H1 (cell line): ENCODE data around the gene TRIM62. TPM values are rescaled to one million over a fixed set of nuclear protein-coding genes. Genes with fewer than 3 reads are reported as not detected.

Experiments used
- CTCF ChIA-PET: fragments of 300-600 bp; sonication (Branson Sonifier 250); formaldehyde crosslinking; loops from one replicate; lab custom pipeline; 2021; ENCODE audit not compliant: partially characterized antibody; lab: Charles Lee
- POLR2A ChIA-PET: fragments of 300-600 bp; sonication (Branson Sonifier 250); formaldehyde crosslinking; loops from one replicate; lab custom pipeline; 2021; ENCODE audit warnings: inconsistent platforms; ENCODE audit not compliant: partially characterized antibody; lab: Charles Lee
- DNase-seq, 2 experiments: peaks; one replicate each; pipeline versions ENCODE4 v3.0.0 to v3.0.0-alpha.2; 2010 to 2022; ENCODE audit warnings: low spot score in 2 of 2, low read depth in 1 of 2, mixed read lengths in 1 of 2
- FAIRE-seq: peaks from 2 replicates; lab custom pipeline; 2011; peaks lifted over from hg19 to GRCh38; lab: Jason Lieb, UNC
- H2AFZ ChIP-seq: 2 replicates; pipeline ENCODE4 v1.8.1; 2012; ENCODE audit warnings: low read length, inconsistent platforms
- H2AK5ac ChIP-seq: 2 replicates; pipeline ENCODE4 v1.6.1; 2013; ENCODE audit warnings: low read depth, low read length
- H2BK120ac ChIP-seq: replicated peaks from 2 replicates; pipeline ENCODE3; 2013; ENCODE audit warnings: low read depth, low read length, inconsistent platforms
- H2BK12ac ChIP-seq: 2 replicates; pipeline ENCODE4 v1.6.1; 2013; ENCODE audit warnings: low read depth, low read length
- H2BK15ac ChIP-seq: 2 replicates; pipeline ENCODE4 v1.6.1; 2013; ENCODE audit warnings: low read length
- H2BK20ac ChIP-seq: 2 replicates; pipeline ENCODE4 v1.6.1; 2013; ENCODE audit warnings: low read length
- H2BK5ac ChIP-seq: 2 replicates; pipeline ENCODE4 v1.6.1; 2013; ENCODE audit warnings: low read depth, low read length
- H3K14ac ChIP-seq: 2 replicates; pipeline ENCODE4 v1.6.1; 2013; ENCODE audit warnings: inconsistent platforms; ENCODE audit not compliant: insufficient read length
- H3K18ac ChIP-seq: 2 replicates; pipeline ENCODE4 v1.6.1; 2013; ENCODE audit warnings: low read length; ENCODE audit errors: extremely low read depth
- H3K23ac ChIP-seq: 2 replicates; pipeline ENCODE4 v1.6.1; 2013; ENCODE audit warnings: inconsistent platforms; ENCODE audit not compliant: insufficient read length
- H3K23me2 ChIP-seq: 2 replicates; pipeline ENCODE4 v1.6.1; 2013; ENCODE audit warnings: low read depth, low read length
- H3K27ac ChIP-seq: 2 replicates; pipeline ENCODE4 v1.6.1; 2011; ENCODE audit warnings: low read depth, low read length, inconsistent platforms
- H3K27me3 ChIP-seq, 4 experiments: replicated peaks in 1 of 4; 1 replicate in 1 of 4; 2 replicates in 3 of 4; pipeline versions ENCODE4 v1.6.1 to v1.8.1; 2011 to 2013; ENCODE audit warnings: low read length in 3 of 4, mild to moderate bottlenecking in 3 of 4, inconsistent platforms in 2 of 4, mixed read lengths in 2 of 4, moderate library complexity in 1 of 4; ENCODE audit not compliant: control insufficient read depth in 3 of 4, insufficient read depth in 3 of 4; ENCODE audit errors: extremely low read depth in 1 of 4
- H3K36me3 ChIP-seq, 4 experiments: 2 replicates each; pipeline versions ENCODE4 v1.6.1 to v1.8.1; 2011 to 2013; ENCODE audit warnings: mild to moderate bottlenecking in 4 of 4, low read length in 3 of 4, moderate library complexity in 2 of 4, control low read depth in 1 of 4, inconsistent platforms in 1 of 4; ENCODE audit not compliant: insufficient read depth in 4 of 4, control insufficient read depth in 2 of 4
- H3K4ac ChIP-seq: replicated peaks from 2 replicates; pipeline ENCODE3; 2013; ENCODE audit warnings: low read length, low read depth, mixed read lengths, inconsistent platforms; ENCODE audit not compliant: insufficient read length
- H3K4me1 ChIP-seq, 4 experiments: replicated peaks in 1 of 4; 1 replicate in 1 of 4; 2 replicates in 3 of 4; pipeline versions ENCODE4 v1.6.1 to v1.8.1; 2011 to 2013; ENCODE audit warnings: low read length in 3 of 4, inconsistent platforms in 2 of 4, mixed read lengths in 1 of 4; ENCODE audit not compliant: insufficient read depth in 4 of 4, control insufficient read depth in 3 of 4
- H3K4me2 ChIP-seq, 2 experiments: 2 replicates each; pipeline versions ENCODE4 v1.6.1 to v1.8.1; 2011 to 2013; ENCODE audit warnings: low read depth in 2 of 2, low read length in 2 of 2, control low read depth in 1 of 2, inconsistent platforms in 1 of 2, mild to moderate bottlenecking in 1 of 2; ENCODE audit not compliant: insufficient read depth in 1 of 2
- H3K4me3 ChIP-seq, 4 experiments: fragments of 200-600, 300-600 bp in 1 of 4; sonication (generic), shearing (Covaris generic), sonication (Bioruptor Twin) in 1 of 4; 2 replicates each; pipeline versions ENCODE4 v1.5.1 to v1.8.1; 2011 to 2016; ENCODE audit warnings: low read length in 4 of 4, low read depth in 3 of 4, control low read depth in 2 of 4, inconsistent platforms in 2 of 4, mild to moderate bottlenecking in 2 of 4, mixed read lengths in 1 of 4, moderate library complexity in 1 of 4; ENCODE audit not compliant: insufficient read depth in 2 of 4; ENCODE audit errors: extremely low read depth in 1 of 4
- H3K56ac ChIP-seq: replicated peaks from 2 replicates; pipeline ENCODE3; 2013; ENCODE audit warnings: low read depth, mild to moderate bottlenecking, mixed read lengths, low read length, inconsistent platforms; ENCODE audit not compliant: insufficient read length
- H3K79me1 ChIP-seq: 2 replicates; pipeline ENCODE4 v1.6.1; 2013; ENCODE audit warnings: low read depth, low read length, control low read depth
- H3K79me2 ChIP-seq, 2 experiments: 2 replicates each; pipeline versions ENCODE4 v1.6.1 to v1.8.1; 2012 to 2013; ENCODE audit warnings: low read length in 2 of 2, mild to moderate bottlenecking in 2 of 2, inconsistent platforms in 1 of 2; ENCODE audit not compliant: insufficient read depth in 2 of 2, control insufficient read depth in 1 of 2
- H3K9ac ChIP-seq, 4 experiments: replicated peaks in 1 of 4; 1 replicate in 1 of 4; 2 replicates in 3 of 4; pipeline versions ENCODE4 v1.6.1 to v1.8.1; 2011 to 2013; ENCODE audit warnings: low read depth in 3 of 4, low read length in 3 of 4, control low read depth in 2 of 4, mild to moderate bottlenecking in 2 of 4, moderate library complexity in 2 of 4, inconsistent platforms in 1 of 4; ENCODE audit errors: extremely low read depth in 1 of 4
- H3K9me3 ChIP-seq, 2 experiments: 2 replicates each; pipeline versions ENCODE4 v1.6.1 to v1.8.1; 2012 to 2013; ENCODE audit warnings: mild to moderate bottlenecking in 2 of 2, moderate library complexity in 2 of 2, control low read depth in 1 of 2, inconsistent platforms in 1 of 2, low read depth in 1 of 2, low read length in 1 of 2, mixed read lengths in 1 of 2; ENCODE audit not compliant: insufficient read depth in 2 of 2
- H4K20me1 ChIP-seq, 2 experiments: replicated peaks in 1 of 2; 2 replicates each; pipeline versions ENCODE3 to v1.8.1; 2011 to 2013; ENCODE audit warnings: inconsistent platforms in 2 of 2, low read length in 2 of 2, mild to moderate bottlenecking in 1 of 2; ENCODE audit not compliant: insufficient read depth in 2 of 2, control insufficient read depth in 1 of 2
- H4K5ac ChIP-seq: 2 replicates; pipeline ENCODE4 v1.6.1; 2013; ENCODE audit warnings: low read length, low read depth, mixed read lengths, inconsistent platforms; ENCODE audit not compliant: insufficient read length
- H4K8ac ChIP-seq: 2 replicates; pipeline ENCODE4 v1.8.0; 2013; ENCODE audit warnings: mild to moderate bottlenecking, moderate library complexity, low read length, inconsistent platforms; ENCODE audit not compliant: insufficient read depth; ENCODE audit errors: extremely low read depth
- H4K91ac ChIP-seq: replicated peaks from 2 replicates; pipeline ENCODE3; 2013; ENCODE audit warnings: low read length, mixed read lengths, inconsistent platforms; ENCODE audit not compliant: insufficient read length
- CBX5 ChIP-seq: fragments of 300-800, 300-1000 bp; sonication (generic); IDR thresholded peaks from 2 replicates; pipeline ENCODE4 v1.7.1; 2016; ENCODE audit warnings: antibody characterized with exemption, low read length, low read depth
- CTBP2 ChIP-seq: IDR thresholded peaks from 2 replicates; pipeline ENCODE4 v1.7.0; 2011; ENCODE audit warnings: borderline replicate concordance, mild to moderate bottlenecking, moderate library complexity, mixed read lengths, low read length; ENCODE audit not compliant: insufficient read depth, insufficient read length
- EP300 ChIP-seq, 2 experiments: IDR thresholded peaks; 1 replicate in 1 of 2; 2 replicates in 1 of 2; pipeline ENCODE4 v1.6.1; 2011 to 2012; ENCODE audit warnings: low read depth in 2 of 2, low read length in 2 of 2, mild to moderate bottlenecking in 2 of 2, borderline replicate concordance in 1 of 2, inconsistent platforms in 1 of 2, moderate library complexity in 1 of 2
- RFX5 ChIP-seq: IDR thresholded peaks from 2 replicates; pipeline ENCODE4 v1.6.1; 2011; ENCODE audit warnings: low read depth, low read length, improper control_type of control experiment, borderline replicate concordance
- SIX5 ChIP-seq: IDR thresholded peaks from 2 replicates; pipeline ENCODE4 v1.6.1; 2011; ENCODE audit warnings: mild to moderate bottlenecking, low read depth, low read length
- WGBS, 2 experiments: shearing (Covaris generic) in 1 of 2; methylation state at CpG; one replicate each; pipeline versions ENCODE4 v1.1.6 to v1.1.7; 2013 to 2015; ENCODE audit warnings: low lambda C conversion rate in 2 of 2, mixed read lengths in 2 of 2, inconsistent platforms in 1 of 2, low coverage in 1 of 2, missing lambda C conversion rate in 1 of 2; ENCODE audit not compliant: insufficient replicate concordance in 2 of 2, insufficient coverage in 1 of 2, insufficient read length in 1 of 2; ENCODE audit errors: extremely low coverage in 1 of 2, missing lambda C conversion rate in 1 of 2; 5-methylcytosine and 5-hydroxymethylcytosine counted together
- polyA plus RNA-seq, 7 experiments: library from polyadenylated mRNA; depleted of rRNA in 3 of 7; stranded (reverse) in 5 of 7; unstranded in 2 of 7; fragments of >200 nt in 5 of 7; fragments of 200-250 nt in 2 of 7; gene quantifications; 1 replicate in 5 of 7; 2 replicates in 1 of 7; 4 replicates in 1 of 7; pipeline versions ENCODE4 v1.2.1 to v1.2.3, GENCODE V29; 2011 to 2013; ENCODE audit warnings: missing spikeins in 2 of 7, mixed read lengths in 2 of 7
- total RNA-seq: library from RNA; stranded (reverse); fragmentation: NEBNext Ultra II Directional; extraction: Animal tissue kit (Norgen Biotek cat#: 25700); gene quantifications from 2 replicates; pipeline ENCODE4 v1.2.1, GENCODE V29; 2021

The TRIM62 gene
- total and polyA plus RNA-seq, 2 of the 8 experiments (the other 6 are each of a cell fraction or from before 2014, with no cell fraction given): 6.3 to 10.8 TPM

DNA sequence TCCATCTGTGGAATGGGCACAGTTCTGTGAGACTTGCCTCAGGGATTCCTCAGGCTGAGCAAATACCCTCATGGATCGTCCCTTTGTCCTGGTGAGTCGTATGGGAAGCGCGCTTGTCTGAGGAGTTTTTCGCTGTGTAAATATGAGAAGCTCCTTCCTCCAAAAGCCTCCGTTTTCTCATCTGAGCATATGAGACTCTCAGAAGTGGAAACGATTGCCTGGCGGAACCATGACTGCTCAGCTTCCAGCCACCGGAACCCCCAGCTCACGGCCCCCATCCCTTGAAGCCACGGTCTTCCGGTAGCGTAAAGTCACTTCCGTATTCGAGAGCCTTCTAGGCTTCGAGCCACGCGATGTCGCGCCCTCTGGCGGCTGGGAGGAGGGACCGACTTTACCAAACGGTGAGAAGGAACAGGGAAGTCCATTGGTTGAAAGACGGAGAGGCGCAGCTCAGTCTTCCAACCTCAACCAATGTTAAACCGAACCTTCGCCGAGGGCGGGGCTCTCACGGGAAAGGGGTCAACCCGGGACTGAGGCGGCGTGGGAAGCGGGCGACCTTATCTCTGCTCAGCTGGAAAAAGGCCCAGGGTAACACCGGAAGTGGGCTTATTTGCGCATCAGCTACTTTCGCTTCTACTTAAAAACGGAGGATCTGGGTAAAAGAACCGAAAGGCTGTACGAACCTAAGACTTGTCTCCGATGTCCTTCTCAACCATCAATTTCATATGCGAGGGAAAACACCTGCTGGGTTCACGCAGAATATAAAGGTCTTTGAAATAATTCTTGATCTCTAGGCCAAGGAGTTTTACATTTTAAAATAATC, 54.6 kb downstream of the TRIM62 start:
- H4K20me1 ChIP-seq: no peaks in the 10 kb centered on the region
- POLR2A ChIA-PET: interaction anchor here (0.8 to 1.8 kb wide), 7 partner anchors 11 to 145 kb away, joined by 3 to 7 read pairs (median 3); partner anchors contain the start of gene TRIM62
- TF ChIP-seq CBX5 (no peak), RFX5 (no peak), CTBP2 (no peak), EP300 (IDR thresholded peaks at IDR 0.05; ENCODE audit: borderline replicate concordance in 1 of 2, low read depth in 2 of 2, low read length in 2 of 2) (0 out of 3 replicates have a peak, but pooled peaks of 1 of the 2 experiments have one; percentile 37), SIX5 (no peak; the same call in 1 of the 2 replicates)

More for the DNA sequence above, 54.6 kb downstream of the TRIM62 start:
- Histone ChIP-seq H3K23ac (no peak overlapping the region), H3K79me1 (no peaks in the 10 kb centered on the region), H3K4me1 (peaks cover 0 to 7% (median 2%) of the 10 kb centered on the region in 4 experiments; a peak in 6 of 7 replicates), H3K9ac (peak overlapping the region; percentile 66 to 83 (median 72)), H2AK5ac (no peak overlapping the region), H2BK20ac (no peak overlapping the region), H3K9me3 (no peaks in the 10 kb centered on the region), H3K27ac (peak overlapping the region; percentile 68), H3K79me2 (no peaks in the 10 kb centered on the region; a peak in 1 of 4 replicates), H3K56ac (no peak overlapping the region), H3K36me3 (no peaks in the 10 kb centered on the region), H2AFZ (peak overlapping the region; percentile 96), H3K27me3 (peaks cover 0 to 6% (median 4%) of the 10 kb centered on the region in 4 experiments; a peak in 5 of 7 replicates), H2BK12ac (no peak overlapping the region), H4K5ac (peak overlapping the region; percentile 7), H2BK15ac (0 out of 2 replicates have a peak overlapping the region, but pooled peaks have one; percentile 6), H3K4me3 (peak overlapping the region; percentile 72 to 93 (median 88)), H3K4ac (no peak overlapping the region), H4K8ac (no peak overlapping the region), H3K23me2 (no peaks in the 10 kb centered on the region; the same call in 1 of the 2 replicates), H2BK5ac (0 out of 2 replicates have a peak overlapping the region, but pooled peaks have one; percentile 48), H3K14ac (no peak overlapping the region), H4K91ac (no peak overlapping the region), H2BK120ac (peak overlapping the region; percentile 60), H3K4me2 (peak overlapping the region; percentile 55 to 66), H3K18ac (no peak overlapping the region)
- FAIRE-seq: peak; percentile 93
- CTCF ChIA-PET: interaction anchor here (0.6 to 4.3 kb wide), 23 partner anchors 9 to 335 kb away, joined by 3 to 31 read pairs (median 4); no protein-coding TSS in a partner anchor
- peak; percentile 92 to 93 for DNase-seq
- WGBS, 2 experiments: 10% methylated on average over 44 of the region's 44 CpGs; no CpG with 5 or more reads in 1 of the 2 experiments
